OCI-M1 (cell line): ENCODE measurements around the gene APOL5.
"Not testable (repeated sequence)": the region's sequence is repeated elsewhere in the genome, so short reads cannot be mapped to it uniquely, and the experiment has no call there.

ENCODE experiments used
- DNase-seq: peaks from one replicate; lab custom pipeline; 2025; lab: John Stamatoyannopoulos, UW

The APOL5 gene

GRCh38 chr22:35711336-35711735, 6.3 kb upstream of the APOL5 start:
- no peak for DNase-seq

- peak; percentile 56 for DNase-seq
Measured at GRCh38 chr22:35712672-35713071, 5.0 kb upstream of the APOL5 start.

- no peak for DNase-seq
Measured at GRCh38 chr22:35719212-35719875, 1.7 kb downstream of the APOL5 start.

GRCh38 chr22:35721960-35722359, 4.3 kb downstream of the APOL5 start:
- peak; percentile 6 for DNase-seq

GRCh38 chr22:35725521-35725920, 7.8 kb downstream of the APOL5 start:
- DNase-seq: no peak

GRCh38 chr22:35726398-35726797, 8.7 kb downstream of the APOL5 start:
- DNase-seq: no peak

GRCh38 chr22:35726933-35727332, 9.3 kb downstream of the APOL5 start:
- DNase-seq: no peak

- peak; percentile 65 for DNase-seq
Measured at GRCh38 chr22:35727436-35727835, 9.8 kb downstream of the APOL5 start.

- DNase-seq: no peak
Measured at GRCh38 chr22:35728639-35729308, 11.1 kb downstream of the APOL5 start.

- DNase-seq: no peak
Measured at GRCh38 chr22:35729309-35729698, 11.6 kb downstream of the APOL5 start.

GRCh38 chr22:35731321-35731720, 13.6 kb downstream of the APOL5 start:
- DNase-seq: no peak

- DNase-seq: no peak
Measured at GRCh38 chr22:35732116-35732515, 14.4 kb downstream of the APOL5 start.

GRCh38 chr22:35733036-35733435, 15.4 kb downstream of the APOL5 start:
- no peak for DNase-seq

GRCh38 chr22:35733791-35734516, 16.3 kb downstream of the APOL5 start:
- no peak for DNase-seq

GRCh38 chr22:35734517-35734827, 16.8 kb downstream of the APOL5 start:
- no peak for DNase-seq

GRCh38 chr22:35735542-35735941, 17.9 kb downstream of the APOL5 start:
- DNase-seq: no peak

- DNase-seq: no peak
Measured at GRCh38 chr22:35736166-35736565, 18.5 kb downstream of the APOL5 start.

GRCh38 chr22:35736701-35737100, 19.0 kb downstream of the APOL5 start:
- DNase-seq: no peak

- not testable (repeated sequence) for DNase-seq
Measured at GRCh38 chr22:35737886-35738285, 20.2 kb downstream of the APOL5 start.

GRCh38 chr22:35739076-35739930, 21.6 kb downstream of the APOL5 start:
- DNase-seq: peak; percentile 24

GRCh38 chr22:35739931-35740380, 22.3 kb downstream of the APOL5 start:
- no peak for DNase-seq

- DNase-seq: no peak
Measured at GRCh38 chr22:35740616-35741015, 22.9 kb downstream of the APOL5 start.
